Measurements from ENCODE around the gene CLCN7.

Gene CLCN7

DNA sequence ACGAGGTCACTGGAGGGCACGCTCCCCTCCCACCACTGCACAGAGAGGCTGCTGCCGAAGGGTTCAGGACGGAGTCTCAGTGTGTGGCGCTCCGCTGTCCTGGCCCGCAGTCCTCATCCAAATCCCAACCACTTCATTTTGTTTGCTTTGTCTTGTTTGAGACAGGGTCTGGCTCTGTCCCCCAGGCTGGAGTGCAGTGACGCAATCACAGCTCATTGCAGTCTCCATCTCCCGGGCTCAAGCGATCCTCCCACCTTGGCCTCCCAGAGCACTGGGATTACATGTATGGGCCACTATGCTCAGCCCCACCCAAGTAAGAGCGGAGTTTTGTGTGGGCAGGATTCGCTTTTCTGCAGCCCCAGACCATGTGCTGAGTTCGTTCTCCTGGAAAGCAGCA, 73.1 kb downstream of the CLCN7 start:
- no peak for TF ChIP-seq ZNF274 (IDR thresholded peaks at IDR 0.05; ENCODE audit: low read depth, low read length)
- no peak overlapping the region for H3K4me3 ChIP-seq (ENCODE audit: low read length)

DNA sequence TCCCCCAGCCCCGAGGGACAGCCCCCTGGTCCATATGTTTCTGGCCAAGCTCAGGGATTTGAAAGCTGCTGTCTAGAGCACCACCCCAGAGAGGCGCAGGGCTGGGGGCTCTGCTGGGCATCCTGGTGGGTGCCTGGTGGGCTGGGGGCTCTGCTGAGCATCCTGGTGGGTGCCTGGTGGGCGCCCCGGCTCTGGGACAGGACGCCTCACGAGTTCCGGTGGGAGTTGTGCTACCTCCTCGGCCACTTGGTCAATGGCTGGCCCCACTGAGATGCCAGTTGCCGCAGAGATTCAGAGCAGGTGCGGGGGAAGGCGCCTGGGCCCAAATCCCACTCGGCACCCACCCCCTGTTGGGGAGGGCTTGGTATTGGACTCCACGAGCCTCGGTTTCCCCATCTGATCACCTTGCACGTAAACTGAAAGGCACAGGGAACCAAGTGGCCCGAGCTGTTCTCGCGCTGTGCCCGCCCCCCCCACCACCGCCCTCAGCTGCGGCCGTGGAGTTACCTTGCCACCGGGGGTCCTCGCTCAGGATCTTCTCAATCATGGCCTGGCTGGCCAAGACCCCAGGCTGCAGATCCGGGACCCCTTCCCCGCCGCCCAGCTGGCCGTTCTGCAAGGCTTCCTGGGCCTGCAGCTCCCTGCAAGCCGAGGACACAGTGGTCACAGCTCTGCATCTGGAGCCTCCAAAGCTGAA, 73.6 kb downstream of the CLCN7 start:
- TF ChIP-seq ZNF274 (IDR thresholded peaks at IDR 0.05; ENCODE audit: low read depth, low read length): no peak
- no peak overlapping the region for H3K4me3 ChIP-seq (ENCODE audit: low read length)

DNA sequence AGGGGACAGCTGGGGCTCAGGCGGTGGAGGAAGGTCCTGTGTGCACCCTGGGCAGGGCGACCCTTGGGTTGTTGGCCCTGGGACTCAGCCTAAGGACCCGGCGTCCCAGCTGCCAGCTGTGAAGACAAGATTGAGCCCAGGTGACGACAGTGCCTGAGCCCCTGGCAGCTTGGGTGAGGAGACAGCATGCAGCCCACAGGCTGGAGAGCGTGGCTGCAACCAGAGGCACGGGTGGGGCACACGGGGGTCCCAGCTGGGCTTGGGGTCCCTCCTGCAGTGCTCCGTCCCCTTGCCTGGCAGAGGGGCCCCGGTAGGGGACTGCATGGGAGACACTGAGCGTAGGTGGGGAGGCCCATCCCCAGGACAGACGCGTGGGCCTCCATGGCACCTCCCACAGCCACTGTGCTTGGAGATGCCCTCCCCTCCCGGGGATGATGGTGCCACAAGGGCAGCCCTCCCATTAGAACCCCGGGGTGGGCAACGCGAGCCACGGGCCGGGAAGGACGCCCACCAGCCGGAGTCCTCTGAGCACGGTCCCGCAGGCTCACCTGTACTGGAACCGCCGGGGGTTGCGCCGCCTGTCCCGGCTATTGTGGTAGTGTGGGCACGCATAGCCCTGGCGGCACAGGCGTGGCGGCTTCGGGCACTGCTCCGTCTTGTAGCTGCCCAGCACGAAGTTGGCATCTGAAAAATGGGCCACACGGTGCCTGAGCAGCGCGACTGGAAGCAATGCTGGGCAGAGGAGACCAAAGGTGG, 75.8 kb downstream of the CLCN7 start:
- TF ChIP-seq ZNF274 (IDR thresholded peaks at IDR 0.05; ENCODE audit: low read depth, low read length): no peak
- H3K4me3 ChIP-seq (ENCODE audit: low read length): no peak overlapping the region

- no peak for TF ChIP-seq ZNF274 (IDR thresholded peaks at IDR 0.05; ENCODE audit: low read depth, low read length)
- no peak overlapping the region for H3K4me3 ChIP-seq (ENCODE audit: low read length)
Measured at GRCh38 chr16:1398351-1398750, 76.5 kb downstream of the CLCN7 start.

GRCh38 chr16:1397779-1398178, 77.0 kb downstream of the CLCN7 start:
- no peak for TF ChIP-seq ZNF274 (IDR thresholded peaks at IDR 0.05; ENCODE audit: low read depth, low read length)

DNA sequence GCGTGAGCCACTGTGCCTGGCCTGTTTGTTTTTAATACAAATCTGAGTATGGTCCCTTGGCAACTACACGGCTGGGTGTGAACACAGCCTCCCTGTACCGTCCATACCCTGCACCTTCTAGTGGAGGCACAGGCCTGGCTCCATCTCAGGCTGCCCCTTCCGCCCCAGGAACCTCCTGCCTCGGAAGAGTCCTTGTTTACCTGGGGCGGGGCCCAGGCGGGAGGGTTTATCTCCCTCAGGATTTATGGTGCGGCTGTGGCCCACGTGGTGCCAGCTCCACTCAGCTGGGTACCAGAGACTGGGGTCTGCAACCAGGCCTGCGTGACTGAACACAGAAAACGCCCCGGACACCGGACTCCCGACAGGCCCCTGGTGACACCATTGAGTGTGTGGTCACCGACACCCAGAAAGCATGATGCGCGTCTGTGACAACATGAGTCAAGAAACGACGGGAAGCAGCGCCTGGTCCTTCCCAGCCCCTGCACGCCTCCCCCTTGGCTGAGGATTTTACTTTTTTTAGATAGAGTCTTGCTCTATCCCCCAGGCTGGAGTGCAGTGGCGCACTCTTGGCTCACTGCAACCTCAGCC, 79.3 kb downstream of the CLCN7 start:
- no peak overlapping the region for H3K4me3 ChIP-seq (ENCODE audit: low read length)
- TF ChIP-seq ZNF274 (IDR thresholded peaks at IDR 0.05; ENCODE audit: low read depth, low read length): no peak

More at GRCh38 chr16:1397779-1398178, 77.0 kb downstream of the CLCN7 start:
- no peak overlapping the region for H3K4me3 ChIP-seq (ENCODE audit: low read length)
